DOHH2 (cell line): ENCODE measurements around the gene PAEP.

Experiments used
- H3F3A ChIP-seq: fragments of 200-600 bp; sonication (generic), shearing (Covaris generic); 2 replicates; pipeline ENCODE4 v1.6.0; 2016; ENCODE audit warnings: antibody characterized with exemption, mild to moderate bottlenecking; ENCODE audit not compliant: control insufficient read depth, insufficient read depth
- H3K27ac ChIP-seq: fragments of 200-600 bp; sonication (generic); 2 replicates; pipeline ENCODE4 v1.5.1; 2014; ENCODE audit warnings: low read depth, mild to moderate bottlenecking, low read length, moderate library complexity
- H3K27me3 ChIP-seq: fragments of 200-600 bp; sonication (generic); 2 replicates; pipeline ENCODE4 v1.6.1; 2014; ENCODE audit warnings: mild to moderate bottlenecking, low read length, mixed read lengths; ENCODE audit not compliant: control insufficient read depth
- H3K36me3 ChIP-seq: fragments of 200-600 bp; sonication (generic); 2 replicates; pipeline ENCODE4 v1.6.1; 2014; ENCODE audit warnings: mild to moderate bottlenecking, low read length, moderate library complexity, mixed read lengths; ENCODE audit not compliant: control insufficient read depth
- H3K4me1 ChIP-seq: fragments of 200-600 bp; sonication (generic); 2 replicates; pipeline ENCODE4 v1.6.1; 2014; ENCODE audit warnings: mild to moderate bottlenecking, low read length, mixed read lengths; ENCODE audit not compliant: control insufficient read depth
- H3K4me2 ChIP-seq: fragments of 200-600 bp; sonication (generic); 2 replicates; pipeline ENCODE4 v1.6.0; 2014; ENCODE audit warnings: mild to moderate bottlenecking, low read length, moderate library complexity
- H3K4me3 ChIP-seq: fragments of 200-600 bp; sonication (generic); 2 replicates; pipeline ENCODE4 v1.5.1; 2014; ENCODE audit warnings: mild to moderate bottlenecking, low read length, mixed read lengths
- H3K79me2 ChIP-seq: fragments of 200-600 bp; sonication (generic); 2 replicates; pipeline ENCODE4 v1.6.1; 2014; ENCODE audit warnings: mild to moderate bottlenecking, low read length, mixed read lengths; ENCODE audit not compliant: control insufficient read depth
- H3K9me2 ChIP-seq: fragments of 200-600 bp; sonication (generic); replicated peaks from 2 replicates; pipeline ENCODE4 v1.6.1; 2014; ENCODE audit warnings: mild to moderate bottlenecking, low read length, mixed read lengths; ENCODE audit not compliant: control insufficient read depth
- H3K9me3 ChIP-seq: fragments of 200-600 bp; sonication (generic); 2 replicates; pipeline ENCODE4 v1.6.1; 2014; ENCODE audit warnings: antibody characterized with exemption, low read length, mixed read lengths; ENCODE audit not compliant: control insufficient read depth, insufficient read depth
- H4K20me1 ChIP-seq: fragments of 200-600 bp; sonication (generic); 2 replicates; pipeline ENCODE4 v1.6.0; 2014; ENCODE audit warnings: low read depth, mild to moderate bottlenecking, antibody characterized with exemption, low read length, moderate library complexity; ENCODE audit not compliant: control insufficient read depth, insufficient read depth
- CTCF ChIP-seq: fragments of 200-600 bp; sonication (generic); IDR thresholded peaks from one replicate; pipeline ENCODE4 v1.5.1; 2014; ENCODE audit warnings: antibody characterized with exemption, mild to moderate bottlenecking, low read depth, low read length; ENCODE audit not compliant: poor library complexity, severe bottlenecking
- EZH2phosphoT487 ChIP-seq: fragments of 200-600 bp; sonication (generic); IDR thresholded peaks from 2 replicates; pipeline ENCODE4 v1.6.1; 2017; ENCODE audit warnings: borderline replicate concordance, mild to moderate bottlenecking, antibody characterized with exemption, low read length, moderate library complexity, mixed read lengths

The PAEP gene

GRCh38 chr9:135522931-135523330 is 38.6 kb upstream of the PAEP start:
- Histone ChIP-seq H3K27me3 (no peaks in the 10 kb centered on the region), H3K9me2 (no peaks in the 10 kb centered on the region), H4K20me1 (no peaks in the 10 kb centered on the region), H3K4me2 (no peak overlapping the region), H3K4me3 (no peak overlapping the region), H3F3A (no peaks in the 10 kb centered on the region), H3K36me3 (no peaks in the 10 kb centered on the region), H3K9me3 (no peaks in the 10 kb centered on the region), H3K79me2 (no peaks in the 10 kb centered on the region), H3K27ac (no peak overlapping the region), H3K4me1 (no peaks in the 10 kb centered on the region)
- TF ChIP-seq EZH2phosphoT487, result no peak
- no peak for TF ChIP-seq CTCF

GRCh38 chr9:135523521-135524129 is 37.9 kb upstream of the PAEP start:
- H3K9me2 ChIP-seq, result no peaks in the 10 kb centered on the region
- H3K9me3 ChIP-seq, result no peaks in the 10 kb centered on the region
- H4K20me1 ChIP-seq, result no peaks in the 10 kb centered on the region
- TF ChIP-seq CTCF (no peak), EZH2phosphoT487 (no peak)
- H3K4me1 ChIP-seq, result no peaks in the 10 kb centered on the region
- H3K36me3 ChIP-seq, result no peaks in the 10 kb centered on the region
- H3F3A ChIP-seq, result no peaks in the 10 kb centered on the region
- H3K79me2 ChIP-seq, result no peaks in the 10 kb centered on the region
- no peak overlapping the region for H3K27ac ChIP-seq
- no peak overlapping the region for H3K4me3 ChIP-seq
- H3K4me2 ChIP-seq, result no peak overlapping the region
- no peaks in the 10 kb centered on the region for H3K27me3 ChIP-seq

- Histone ChIP-seq H3F3A (no peaks in the 10 kb centered on the region), H3K4me1 (no peaks in the 10 kb centered on the region), H3K4me3 (no peak overlapping the region), H3K9me2 (no peaks in the 10 kb centered on the region), H4K20me1 (no peaks in the 10 kb centered on the region), H3K36me3 (no peaks in the 10 kb centered on the region), H3K27ac (no peak overlapping the region), H3K27me3 (no peaks in the 10 kb centered on the region), H3K4me2 (no peak overlapping the region), H3K9me3 (no peaks in the 10 kb centered on the region), H3K79me2 (no peaks in the 10 kb centered on the region)
- no peak for TF ChIP-seq CTCF
- TF ChIP-seq EZH2phosphoT487, result no peak
Measured at GRCh38 chr9:135524130-135524861, 37.3 kb upstream of the PAEP start.
